Endodermal cell (in vitro differentiated cells): ENCODE results near the gene ITFG2. TPM values are rescaled to one million over a fixed set of nuclear protein-coding genes. Genes with fewer than 3 reads are reported as not detected.
A peak's percentile ranks its signal among the peaks of the same experiment; 100 is the strongest.

Experiments
- DNase-seq: peaks from one replicate; pipeline ENCODE4 v3.0.0-alpha.2; 2017
- H3K27ac ChIP-seq: 2 replicates; pipeline ENCODE4 v1.5.1; 2013; ENCODE audit warnings: mild to moderate bottlenecking, low read depth, low read length, moderate library complexity
- H3K27me3 ChIP-seq: 2 replicates; pipeline ENCODE4 v1.6.1; 2013; ENCODE audit warnings: mild to moderate bottlenecking, low read length, moderate library complexity; ENCODE audit not compliant: insufficient read depth, control insufficient read depth, poor library complexity, severe bottlenecking
- H3K36me3 ChIP-seq: 2 replicates; pipeline ENCODE4 v1.7.0; 2013; ENCODE audit warnings: mild to moderate bottlenecking, low read length, moderate library complexity; ENCODE audit not compliant: control insufficient read depth, insufficient read depth
- H3K4me1 ChIP-seq: one replicate; pipeline ENCODE4 v1.7.0; 2013; ENCODE audit warnings: low read length; ENCODE audit not compliant: control insufficient read depth, insufficient read depth
- H3K4me3 ChIP-seq: 2 replicates; pipeline ENCODE4 v1.5.1; 2013; ENCODE audit warnings: mild to moderate bottlenecking, low read length, moderate library complexity
- H3K9ac ChIP-seq: 2 replicates; pipeline ENCODE4 v1.6.1; 2013; ENCODE audit warnings: mild to moderate bottlenecking, low read length, moderate library complexity; ENCODE audit not compliant: poor library complexity, severe bottlenecking; ENCODE audit errors: extremely low read depth
- H3K9me3 ChIP-seq: 2 replicates; pipeline ENCODE4 v1.6.1; 2013; ENCODE audit warnings: mild to moderate bottlenecking, low read length, moderate library complexity; ENCODE audit not compliant: control insufficient read depth
- H3K27ac Mint-ChIP-seq: 2 replicates; pipeline ENCODE4 v1.8.0; 2020; ENCODE audit warnings: mixed read lengths
- H3K27me3 Mint-ChIP-seq: 2 replicates; pipeline ENCODE4 v1.8.0; 2021; ENCODE audit warnings: mild to moderate bottlenecking, mixed read lengths; ENCODE audit not compliant: insufficient read depth
- H3K36me3 Mint-ChIP-seq: 2 replicates; pipeline ENCODE4 v1.8.0; 2020; ENCODE audit warnings: low read depth, mixed read lengths
- H3K4me1 Mint-ChIP-seq: 2 replicates; pipeline ENCODE4 v1.8.0; 2020; ENCODE audit warnings: mixed read lengths
- H3K4me3 Mint-ChIP-seq: 2 replicates; pipeline ENCODE4 v1.8.0; 2020; ENCODE audit warnings: mild to moderate bottlenecking, moderate library complexity, mixed read lengths
- H3K9me3 Mint-ChIP-seq: 2 replicates; pipeline ENCODE4 v1.8.0; 2020; ENCODE audit warnings: mild to moderate bottlenecking, mixed read lengths
- WGBS, 2 experiments: methylation state at CpG; one replicate each; pipeline versions ENCODE4 v1.1.5 to v1.1.7; 2013; ENCODE audit warnings: missing lambda C conversion rate in 2 of 2, mixed read lengths in 1 of 2; ENCODE audit not compliant: insufficient coverage in 1 of 2, insufficient read length in 1 of 2; 5-methylcytosine and 5-hydroxymethylcytosine counted together
- total RNA-seq, 2 donors: library from RNA; stranded (reverse); fragmentation: NEBNext Ultra II Directional in 1 of 2; extraction: Animal tissue kit (Norgen Biotek cat#: 25700) in 1 of 2; gene quantifications; 2 replicates in 1 of 2; 3 replicates in 1 of 2; pipeline ENCODE4 v1.2.1, GENCODE V29; 2021
- TF ChIP-seq, protein P1 (sequence below): fragments of 200-600 bp; sonication (generic); conservative IDR thresholded peaks from 2 replicates; pipeline ENCODE4 v1.5.0; 2021; ENCODE audit warnings: antibody characterized with exemption, mild to moderate bottlenecking

ITFG2 gene
- total RNA-seq, 2 donors from 2014 or later: 22.5 to 59.5 TPM

DNA sequence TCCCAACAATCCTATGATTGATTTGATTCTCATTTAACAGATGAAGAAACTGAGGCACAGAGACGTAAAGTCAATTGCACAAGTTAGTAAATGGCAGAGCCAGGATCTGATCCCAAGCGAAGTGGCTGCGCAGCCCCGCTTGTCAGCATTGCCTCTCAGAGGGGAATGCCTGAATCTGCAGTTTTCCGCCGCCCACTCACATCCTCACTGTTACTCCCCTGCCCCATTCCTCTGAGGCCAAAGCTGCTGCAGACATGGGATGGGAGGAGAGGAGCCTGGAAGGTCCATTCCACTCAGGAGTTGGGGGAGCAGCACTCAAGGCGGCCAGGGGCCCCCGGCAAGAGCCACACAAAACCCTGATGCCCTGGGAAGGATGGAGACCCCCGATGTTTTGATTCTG lies 21.3 kb downstream of the ITFG2 start:
- H3K4me1 ChIP-seq: peaks cover 7% of the 10 kb centered on the region
- H3K27ac ChIP-seq: no peak overlapping the region
- H3K4me3 ChIP-seq: no peak overlapping the region
- H3K9ac ChIP-seq: no peak overlapping the region
- no peak for DNase-seq
- Mint-ChIP-seq H3K27me3 (no peaks in the 10 kb centered on the region), H3K27ac (no peak overlapping the region), H3K4me1 (peaks cover 7% of the 10 kb centered on the region), H3K9me3 (no peaks in the 10 kb centered on the region), H3K36me3 (peaks cover 32% of the 10 kb centered on the region), H3K4me3 (no peak overlapping the region)
- 87 to 100% methylated on average over 5 to 9 of the region's 9 CpGs for WGBS, 2 experiments
- peaks cover 11% of the 10 kb centered on the region for H3K36me3 ChIP-seq
- TF ChIP-seq, protein P1, sequence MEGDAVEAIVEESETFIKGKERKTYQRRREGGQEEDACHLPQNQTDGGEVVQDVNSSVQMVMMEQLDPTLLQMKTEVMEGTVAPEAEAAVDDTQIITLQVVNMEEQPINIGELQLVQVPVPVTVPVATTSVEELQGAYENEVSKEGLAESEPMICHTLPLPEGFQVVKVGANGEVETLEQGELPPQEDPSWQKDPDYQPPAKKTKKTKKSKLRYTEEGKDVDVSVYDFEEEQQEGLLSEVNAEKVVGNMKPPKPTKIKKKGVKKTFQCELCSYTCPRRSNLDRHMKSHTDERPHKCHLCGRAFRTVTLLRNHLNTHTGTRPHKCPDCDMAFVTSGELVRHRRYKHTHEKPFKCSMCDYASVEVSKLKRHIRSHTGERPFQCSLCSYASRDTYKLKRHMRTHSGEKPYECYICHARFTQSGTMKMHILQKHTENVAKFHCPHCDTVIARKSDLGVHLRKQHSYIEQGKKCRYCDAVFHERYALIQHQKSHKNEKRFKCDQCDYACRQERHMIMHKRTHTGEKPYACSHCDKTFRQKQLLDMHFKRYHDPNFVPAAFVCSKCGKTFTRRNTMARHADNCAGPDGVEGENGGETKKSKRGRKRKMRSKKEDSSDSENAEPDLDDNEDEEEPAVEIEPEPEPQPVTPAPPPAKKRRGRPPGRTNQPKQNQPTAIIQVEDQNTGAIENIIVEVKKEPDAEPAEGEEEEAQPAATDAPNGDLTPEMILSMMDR: no peak
- no peaks in the 10 kb centered on the region for H3K9me3 ChIP-seq
- H3K27me3 ChIP-seq: no peaks in the 10 kb centered on the region

DNA sequence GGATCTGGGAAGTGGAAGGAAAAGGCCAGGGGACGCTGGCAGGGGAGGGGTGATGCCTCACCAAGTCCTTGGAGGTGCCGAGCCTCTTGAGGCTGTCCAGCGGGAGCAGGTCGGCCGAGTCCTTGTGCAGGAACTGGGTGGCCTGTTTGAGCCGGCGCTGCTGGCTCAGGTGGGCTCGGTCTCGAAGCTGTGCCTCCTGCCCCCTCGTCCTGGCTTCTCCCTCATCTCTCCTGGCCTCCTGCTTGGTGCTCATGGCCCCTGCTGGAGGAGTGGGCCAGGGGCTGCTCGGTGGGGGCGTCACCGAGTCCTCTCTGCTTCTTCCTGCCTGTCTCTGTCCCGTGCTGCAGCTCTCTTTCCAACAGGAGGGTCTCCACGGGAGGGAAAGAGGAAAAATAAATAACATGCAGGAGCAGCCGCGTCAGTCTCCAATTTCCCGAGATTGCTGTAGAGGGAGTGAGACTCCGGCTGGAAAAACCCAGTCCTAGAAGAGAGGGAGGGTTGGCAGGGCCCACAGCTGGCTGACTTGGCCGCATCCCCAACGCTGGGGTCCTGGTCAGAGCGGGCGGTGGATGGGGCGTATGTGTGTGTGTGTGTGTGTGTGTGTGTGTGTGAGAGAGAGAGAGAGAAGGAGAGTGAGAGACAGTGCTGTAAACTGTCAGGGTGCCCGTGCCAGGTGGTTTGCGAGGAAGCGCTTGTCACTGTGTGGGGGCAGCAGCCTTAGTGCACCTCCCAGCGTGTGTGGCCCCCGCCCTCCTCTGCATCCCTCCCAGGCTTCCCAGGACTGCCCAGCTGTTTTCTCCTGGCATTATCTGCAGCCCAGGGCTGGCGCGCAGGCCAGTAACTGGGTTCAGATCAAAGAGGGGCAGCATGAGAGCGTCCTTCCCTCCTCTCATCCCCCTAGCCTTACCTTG lies 22.4 kb downstream of the ITFG2 start, which contains the start of gene NRIP2:
NRIP2 (minus strand) TSS at position 455 of the 911 bp plus-strand sequence; CDS start at position 403, 52 bp downstream.
- Histone ChIP-seq H3K27me3 (no peaks in the 10 kb centered on the region), H3K9ac (no peak within 1 kb of the TSS), H3K36me3 (peaks cover 4% of the 10 kb centered on the region), H3K4me1 (peaks cover 7% of the 10 kb centered on the region), H3K4me3 (no peak within 1 kb of the TSS), H3K9me3 (no peaks in the 10 kb centered on the region), H3K27ac (no peak within 1 kb of the TSS)
- peaks cover 33% of the 10 kb centered on the region for H3K36me3 Mint-ChIP-seq
- TF ChIP-seq, protein P1: peak; percentile 22
- no peaks in the 10 kb centered on the region for H3K9me3 Mint-ChIP-seq
- H3K27ac Mint-ChIP-seq: peak within 1 kb of the TSS; percentile 7
- DNase-seq: peak; percentile 79
- peaks cover 7% of the 10 kb centered on the region for H3K4me1 Mint-ChIP-seq
- WGBS, 2 experiments: 53 to 66% methylated on average over 20 to 32 of the region's 32 CpGs
- H3K4me3 Mint-ChIP-seq: no peak within 1 kb of the TSS
- H3K27me3 Mint-ChIP-seq: no peaks in the 10 kb centered on the region

DNA sequence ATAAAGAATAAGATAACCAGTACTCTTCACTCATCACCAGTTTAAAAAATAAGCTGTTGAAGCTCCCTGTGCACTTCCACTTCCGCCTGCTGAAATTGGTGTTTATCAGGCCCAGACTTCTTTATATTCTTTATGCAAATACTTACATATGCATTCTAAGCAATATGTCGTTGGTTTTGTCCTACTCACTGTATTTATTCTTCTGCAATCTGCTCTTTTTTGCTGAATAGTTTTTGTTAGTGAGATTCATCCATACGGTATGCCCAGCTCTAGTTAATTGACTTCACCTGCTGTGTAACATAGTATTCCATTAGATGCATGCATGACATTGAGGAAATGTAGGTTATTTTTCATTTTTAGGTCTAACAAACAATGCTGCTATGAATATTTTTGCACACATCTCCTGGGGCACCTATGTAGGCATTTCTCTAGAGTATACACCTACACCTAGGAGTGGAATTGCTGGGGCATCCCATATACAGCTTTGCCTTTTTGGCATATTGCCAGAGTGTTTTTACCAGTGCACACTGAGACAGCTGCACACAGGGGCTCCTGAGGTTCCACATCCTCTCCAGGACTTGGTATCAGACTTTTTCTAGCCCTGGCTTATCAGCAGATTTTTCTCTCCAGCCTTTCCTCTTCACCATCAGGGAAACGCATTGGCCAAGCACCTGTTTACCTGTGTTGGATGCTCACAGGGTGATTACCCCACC lies 23.4 kb downstream of the ITFG2 start:
- TF ChIP-seq, protein P1: no peak
- H3K4me1 Mint-ChIP-seq: peaks cover 9% of the 10 kb centered on the region
- peaks cover 28% of the 10 kb centered on the region for H3K36me3 Mint-ChIP-seq
- Histone ChIP-seq H3K9me3 (no peaks in the 10 kb centered on the region), H3K4me1 (peaks cover 7% of the 10 kb centered on the region), H3K36me3 (peaks cover 4% of the 10 kb centered on the region), H3K27ac (no peak overlapping the region), H3K9ac (no peak overlapping the region), H3K27me3 (no peaks in the 10 kb centered on the region), H3K4me3 (no peak overlapping the region)
- H3K27me3 Mint-ChIP-seq: no peaks in the 10 kb centered on the region
- no peak overlapping the region for H3K27ac Mint-ChIP-seq
- no peak for DNase-seq
- H3K4me3 Mint-ChIP-seq: no peak overlapping the region
- H3K9me3 Mint-ChIP-seq: no peaks in the 10 kb centered on the region
- WGBS, 2 experiments: 84 to 96% methylated on average over 3 to 4 of the region's 4 CpGs
